Lower leg skin (tissue), 4 donors: ENCODE measurements around the gene DPP6. TPM values are rescaled to one million over a fixed set of nuclear protein-coding genes. Genes with fewer than 3 reads are reported as not detected.
"Not testable (repeated sequence)": the region's sequence is repeated elsewhere in the genome, so short reads cannot be mapped to it uniquely, and the experiment has no call there.

Experiments
- DNase-seq, 2 donors: peaks; one replicate each; pipeline ENCODE4 v3.0.0-alpha.2; 2019; ENCODE audit warnings: low spot score in 2 of 2
- H3K4me3 ChIP-seq: fragments of 200-600 bp; sonication (generic); 2 replicates; pipeline ENCODE4 v1.5.1; 2017; ENCODE audit warnings: mild to moderate bottlenecking, low read depth; ENCODE audit not compliant: poor library complexity, severe bottlenecking
- WGBS, 2 donors: methylation state at CpG; one replicate each; pipeline ENCODE4 v1.1.5; 2018; 5-methylcytosine and 5-hydroxymethylcytosine counted together
- intact Hi-C: fragments of 100-400 bp; cut with DNase I; formaldehyde crosslinking; loops from one replicate; pipeline ENCODE4 v1.15.0; 2023; ENCODE audit warnings: low total_unique reads
- total RNA-seq, 4 donors: library from RNA; depleted of rRNA; stranded (reverse); fragments of >200 nt; gene quantifications; one replicate each; pipeline ENCODE4 v1.1.0, GENCODE V29; 2016

Gene DPP6
- 1 to 10 TPM; 1.0 to 4.5 (median 2.9) TPM for total RNA-seq

DNA sequence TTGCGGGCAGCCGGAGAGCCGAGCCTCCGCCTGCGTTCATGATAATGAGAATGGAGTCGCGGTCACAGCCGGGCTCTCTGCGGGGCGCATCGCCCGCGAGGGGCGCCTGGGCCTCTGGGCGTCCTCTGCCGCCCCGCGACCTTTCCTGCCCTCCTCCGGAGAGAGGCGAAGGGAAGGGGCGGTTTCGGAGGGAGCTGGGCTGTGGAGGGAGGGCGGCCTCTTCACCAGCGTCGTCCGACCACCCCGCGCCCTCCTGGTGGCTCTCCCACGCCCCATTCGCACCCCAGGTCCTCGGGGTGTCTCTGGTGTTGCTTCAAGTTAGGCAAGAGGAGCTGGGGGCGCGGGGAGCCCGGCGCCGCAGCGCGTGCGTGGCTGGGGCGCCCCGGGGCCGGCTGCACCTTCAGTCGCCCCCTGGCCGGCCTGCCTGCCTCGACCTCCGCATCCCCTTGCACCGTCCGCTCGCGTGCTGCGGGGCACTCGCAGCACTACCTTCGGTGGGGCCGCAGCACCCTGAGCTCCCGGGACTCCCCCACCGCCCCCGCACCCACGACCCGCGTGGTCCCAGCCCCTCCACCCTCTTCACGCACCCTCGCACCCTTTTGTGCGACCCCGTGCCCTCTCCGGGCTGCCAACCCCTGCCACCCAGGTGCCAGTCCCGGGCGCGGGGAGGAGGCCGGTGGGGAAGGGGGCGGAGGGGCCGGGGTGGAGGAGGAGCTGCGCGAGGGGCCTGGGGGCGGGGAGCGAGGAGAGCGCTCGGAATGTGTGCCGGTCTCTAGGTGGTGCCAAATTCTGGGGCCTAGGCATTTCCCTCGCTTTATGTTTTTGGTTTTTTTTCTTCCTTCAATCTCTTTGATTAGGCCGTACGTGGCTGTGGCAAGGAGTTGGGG, at the start of gene DPP6:
Gene DPP6 (plus strand): TSS at position 756 of the 887 bp plus-strand sequence.
- WGBS, 2 donors = 0 to 1% methylated on average over 16 to 25 of the region's 81 CpGs
- DNase-seq, intact Hi-C loops: not testable (repeated sequence)

DNA sequence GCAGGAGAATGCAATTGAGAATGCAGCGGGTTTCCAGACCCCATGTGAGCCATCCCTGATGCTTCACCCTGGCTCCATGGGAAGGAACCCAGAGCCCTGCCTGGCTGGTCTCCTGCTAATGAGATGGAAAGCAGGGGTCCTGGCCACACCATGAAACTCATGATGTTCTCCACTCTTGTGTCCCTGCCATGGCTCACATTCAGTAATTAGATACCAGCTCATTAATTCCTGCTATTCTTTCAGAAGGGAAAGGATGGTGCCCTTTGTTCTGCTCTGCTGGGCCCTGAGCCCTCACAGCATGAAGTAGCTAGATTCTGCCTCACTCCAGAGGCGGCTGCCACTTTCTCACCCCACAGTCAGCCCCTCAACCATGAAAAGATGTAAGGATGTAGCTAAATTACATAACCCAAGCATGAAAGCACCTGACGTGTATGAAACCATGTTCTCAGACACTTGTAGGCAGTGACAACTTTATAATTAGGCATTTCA, 42.7 kb upstream of the DPP6 start:
- H3K4me3 ChIP-seq, intact Hi-C loops, DNase-seq: not testable (repeated sequence)
- 79 to 82% methylated on average over 2 of the region's 3 CpGs for WGBS, 2 donors

More for the DNA sequence above, at the start of gene DPP6:
- H3K4me3 ChIP-seq = not testable (repeated sequence)

DNA sequence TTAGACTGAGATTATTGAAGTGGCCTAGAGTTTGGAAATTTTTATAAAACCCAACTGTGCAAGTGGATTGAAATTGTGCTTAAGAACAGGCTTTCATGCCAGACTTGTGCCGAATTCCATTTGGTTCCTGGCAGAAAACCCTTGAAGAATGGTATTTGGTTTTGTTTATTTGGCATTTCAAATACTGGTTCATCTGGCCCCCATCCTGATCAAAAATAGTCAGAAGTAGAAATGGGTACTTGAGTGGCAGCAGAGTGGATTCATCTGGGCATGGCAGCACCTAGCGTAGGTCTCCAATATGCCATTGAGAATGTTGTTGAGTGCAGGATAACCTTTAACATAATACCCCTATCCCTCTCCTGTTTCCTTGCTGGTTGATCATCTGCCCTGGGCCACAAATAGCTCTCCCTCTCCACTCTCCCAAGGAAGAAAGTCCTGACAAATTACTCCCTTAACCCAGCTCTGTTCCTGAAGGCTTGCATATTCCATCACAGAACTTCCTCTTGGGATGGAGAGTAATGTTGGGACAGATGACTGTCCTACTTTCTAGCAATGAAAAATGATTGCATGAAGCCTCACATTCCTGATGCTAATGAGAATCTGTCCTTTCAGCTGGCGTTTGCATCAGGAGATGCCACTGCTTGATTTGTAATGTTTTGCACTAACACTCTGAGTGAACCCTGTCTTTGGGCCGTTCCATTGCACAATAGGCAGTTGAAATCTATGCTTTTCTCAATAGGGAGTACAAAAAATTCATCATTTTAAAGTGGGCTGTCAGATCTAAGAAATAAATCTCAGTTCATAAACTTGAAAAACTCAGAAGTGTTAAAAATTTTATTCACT, 41.3 kb upstream of the DPP6 start:
- H3K4me3 ChIP-seq, intact Hi-C loops, DNase-seq: not testable (repeated sequence)
- WGBS, 2 donors = 66 to 73% methylated on average over 4 of the region's 4 CpGs

DNA sequence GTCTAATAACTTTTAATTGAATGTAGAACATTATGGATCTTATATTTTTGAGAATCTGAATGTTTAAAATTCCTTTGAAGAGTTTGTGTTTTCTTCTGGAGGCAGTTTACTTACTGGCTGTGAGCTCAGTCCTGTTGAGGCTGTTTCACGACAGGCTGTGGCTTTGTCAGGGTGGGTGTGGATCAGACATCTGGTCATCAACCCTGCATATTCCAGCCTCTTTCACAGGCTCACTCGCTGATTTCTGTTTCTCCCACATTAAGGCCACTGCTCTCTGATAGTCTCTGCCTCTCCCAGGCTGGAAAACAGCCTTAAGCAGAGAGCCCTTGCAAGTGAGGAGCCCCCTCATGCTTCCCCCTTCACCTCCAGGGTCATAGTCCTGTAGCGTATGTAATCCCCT, 39.4 kb upstream of the DPP6 start:
- H3K4me3 ChIP-seq, DNase-seq, intact Hi-C loops: not testable (repeated sequence)
- WGBS, 2 donors = 63 to 66% methylated on average over 3 of the region's 3 CpGs

DNA sequence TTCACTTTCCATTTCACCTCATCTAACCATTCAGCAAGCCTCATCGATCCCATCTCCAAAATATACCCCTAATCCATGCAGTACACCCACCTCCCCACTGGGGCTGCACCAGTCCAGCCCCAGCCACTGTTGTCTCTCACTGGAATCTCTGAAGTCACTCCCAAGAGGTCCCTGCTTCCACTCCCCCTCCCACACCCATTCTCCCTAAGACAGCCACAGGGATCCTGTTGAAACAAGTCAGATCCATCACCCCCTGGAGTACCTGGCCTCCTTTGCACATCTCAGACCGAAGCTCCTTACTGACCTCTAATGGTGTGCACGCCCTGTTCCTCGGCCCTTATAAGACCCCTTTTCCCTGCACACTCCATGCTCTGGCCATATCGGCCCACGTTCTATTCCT, 36.6 kb upstream of the DPP6 start:
- intact Hi-C loops, H3K4me3 ChIP-seq, DNase-seq: not testable (repeated sequence)
- WGBS, 2 donors = 83 to 84% methylated on average over 6 of the region's 6 CpGs

DNA sequence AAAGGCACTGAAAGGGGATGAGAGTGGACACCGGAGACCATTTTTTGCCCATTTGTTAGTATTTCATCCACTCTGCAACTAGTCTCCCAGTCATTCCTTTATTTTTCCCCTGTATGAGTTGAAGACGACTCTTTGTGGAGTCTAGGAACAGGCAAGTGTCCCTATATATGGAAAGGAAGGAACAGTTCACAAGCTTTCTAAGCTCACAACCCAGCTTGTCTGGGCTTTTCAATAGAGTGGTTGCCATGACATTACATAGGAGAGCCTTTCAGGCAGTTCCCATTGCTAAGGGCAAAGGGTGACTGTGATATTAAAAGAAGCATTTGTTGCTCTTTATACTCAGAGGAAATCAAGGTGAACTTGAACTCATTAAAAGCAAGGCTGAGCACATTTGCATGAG, 33.8 kb upstream of the DPP6 start:
- H3K4me3 ChIP-seq, DNase-seq, intact Hi-C loops: not testable (repeated sequence)
- WGBS, 2 donors = 78 to 82% methylated on average over 2 of the region's 2 CpGs

DNA sequence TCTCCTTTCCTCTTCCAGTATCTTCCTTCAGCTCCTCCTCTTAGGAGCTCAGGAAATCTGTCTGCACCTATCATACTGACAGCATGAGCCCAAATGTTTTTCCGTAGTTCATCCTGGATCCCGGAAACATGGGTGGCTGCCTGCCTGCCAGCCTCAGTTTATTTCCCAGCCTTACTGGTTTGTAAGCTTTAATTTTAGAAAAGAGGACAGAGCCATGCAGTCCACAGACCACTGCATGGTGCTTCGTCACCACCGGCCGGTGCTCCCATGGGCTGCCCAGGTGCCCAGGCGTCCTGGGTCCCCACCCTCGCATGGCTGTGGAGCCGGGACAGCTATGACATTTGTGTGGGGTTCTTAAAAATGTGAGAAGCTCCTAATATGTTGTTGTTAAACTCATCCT, 24.4 kb upstream of the DPP6 start:
- intact Hi-C loops, DNase-seq, H3K4me3 ChIP-seq: not testable (repeated sequence)
- 77 to 90% methylated on average over 8 of the region's 8 CpGs for WGBS, 2 donors

DNA sequence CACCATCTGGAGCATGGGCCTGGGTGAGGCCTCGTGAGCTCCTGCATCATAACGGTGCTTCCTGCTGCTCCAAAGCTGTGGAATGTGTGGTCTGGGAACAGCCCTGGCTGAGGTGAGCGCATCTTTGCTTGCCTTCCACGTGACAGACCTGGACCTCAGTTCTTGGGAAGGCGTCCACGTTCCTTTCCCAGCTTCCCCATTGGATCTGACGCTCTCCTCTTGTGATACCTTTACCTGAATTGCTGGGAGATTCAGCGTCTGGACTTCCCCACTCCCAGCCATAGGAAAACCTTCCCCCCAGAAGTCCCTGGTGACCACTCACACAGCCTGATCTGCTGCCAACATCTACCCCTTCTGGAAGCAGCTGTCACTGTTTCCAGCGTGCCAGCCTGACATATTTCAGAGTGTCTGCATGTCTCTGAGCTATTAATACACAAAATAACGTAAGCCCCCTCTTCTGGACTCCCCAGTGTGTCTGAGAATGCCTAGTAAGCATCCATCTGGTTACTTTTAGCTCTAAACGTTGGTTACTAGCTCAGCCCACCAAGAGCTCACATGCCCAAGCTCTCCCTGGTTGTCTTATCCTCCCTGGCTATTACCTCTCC, 21.6 kb upstream of the DPP6 start:
- DNase-seq, H3K4me3 ChIP-seq, intact Hi-C loops: not testable (repeated sequence)
- 66 to 68% methylated on average over 9 to 10 of the region's 11 CpGs for WGBS, 2 donors

DNA sequence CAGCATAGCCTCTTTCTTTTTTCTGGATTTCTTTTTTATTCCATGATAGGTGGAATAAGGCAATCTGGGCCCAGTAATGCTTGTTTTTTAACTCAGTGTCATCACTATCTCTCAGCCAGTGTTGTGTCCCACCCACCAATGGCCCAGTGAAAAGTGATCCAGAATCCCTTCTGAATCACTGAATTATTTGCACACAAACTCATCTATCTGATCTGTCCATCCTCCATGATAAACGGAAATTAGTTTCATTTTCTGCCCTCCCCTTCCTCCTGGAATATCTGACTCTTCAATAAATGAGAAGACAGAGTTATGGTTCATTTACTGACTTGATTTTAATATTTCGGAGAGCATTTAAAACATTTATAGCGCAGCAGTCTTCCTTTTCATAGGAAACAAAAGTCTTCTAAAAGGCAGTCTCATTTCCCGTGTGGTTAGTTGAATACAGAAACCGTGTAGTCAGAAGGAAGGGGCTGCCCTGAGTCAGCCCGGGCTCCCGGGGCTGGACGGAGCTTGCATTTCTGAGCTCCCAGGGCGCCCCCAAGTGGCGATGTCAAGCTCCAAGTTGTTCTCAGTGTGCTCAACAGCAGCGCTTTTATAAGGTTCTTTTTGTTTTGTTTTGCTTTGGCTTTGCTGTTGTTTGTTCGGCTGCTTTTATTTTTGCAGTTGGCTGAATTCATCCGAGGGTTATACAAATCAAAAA, 12.6 kb upstream of the DPP6 start:
- intact Hi-C loops, DNase-seq, H3K4me3 ChIP-seq: not testable (repeated sequence)
- 0 to 5% methylated on average over 5 to 9 of the region's 13 CpGs for WGBS, 2 donors

DNA sequence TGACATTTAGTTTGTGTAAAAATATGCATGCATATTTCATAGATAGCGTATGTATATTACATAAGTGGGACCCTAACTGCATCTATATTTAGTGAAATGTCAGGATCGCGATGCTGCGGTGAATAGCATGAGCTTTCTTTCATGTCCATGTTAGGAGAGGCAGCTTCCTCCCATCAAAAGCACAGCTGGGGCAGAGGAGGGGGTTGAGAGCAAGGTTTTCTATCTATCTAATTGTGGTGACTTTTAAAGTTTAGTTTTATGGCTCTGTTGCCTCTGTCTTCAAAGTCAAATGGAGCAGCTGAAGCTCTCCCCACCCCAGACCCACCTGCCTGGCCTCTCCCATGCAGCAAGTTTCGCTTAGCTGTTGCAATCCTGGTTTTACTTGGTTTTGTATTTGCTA, 1.8 kb upstream of the DPP6 start:
- intact Hi-C loops, H3K4me3 ChIP-seq, DNase-seq: not testable (repeated sequence)
- 50 to 75% methylated on average over 5 of the region's 5 CpGs for WGBS, 2 donors

DNA sequence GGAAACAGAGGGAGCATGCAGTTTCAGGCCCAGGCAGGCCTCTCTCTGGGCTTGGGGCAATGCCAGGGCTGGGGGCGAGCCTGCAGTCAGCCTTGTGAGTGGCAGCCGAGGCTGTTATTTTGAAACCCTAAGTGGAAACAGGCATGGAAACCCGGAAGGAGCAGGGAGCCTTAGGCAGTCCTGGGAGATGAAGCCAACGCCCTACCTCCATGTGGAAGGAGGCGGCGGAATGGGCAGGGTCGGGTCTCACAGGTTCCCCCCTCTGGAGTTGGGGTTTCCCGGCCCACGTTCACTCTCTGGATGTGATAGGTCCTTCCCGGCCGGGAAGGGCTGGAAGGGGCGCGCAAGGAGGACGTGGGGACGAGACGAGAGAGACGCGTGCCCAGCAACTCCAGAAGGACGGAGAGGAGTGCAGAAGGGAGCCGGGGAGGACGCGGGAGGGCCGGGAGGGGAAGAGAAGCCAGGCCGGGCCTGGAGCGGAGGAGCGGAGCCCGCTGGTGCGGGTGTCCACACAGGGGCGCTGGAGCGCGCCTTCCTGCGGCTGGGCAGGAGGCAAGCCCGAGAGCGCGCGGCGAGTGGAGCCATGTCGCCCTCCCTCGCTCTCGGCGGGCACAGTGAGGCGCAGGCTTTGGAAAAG, 1.1 kb upstream of the DPP6 start:
- intact Hi-C loops, DNase-seq, H3K4me3 ChIP-seq: not testable (repeated sequence)
- 1 to 7% methylated on average over 16 to 27 of the region's 42 CpGs for WGBS, 2 donors

DNA sequence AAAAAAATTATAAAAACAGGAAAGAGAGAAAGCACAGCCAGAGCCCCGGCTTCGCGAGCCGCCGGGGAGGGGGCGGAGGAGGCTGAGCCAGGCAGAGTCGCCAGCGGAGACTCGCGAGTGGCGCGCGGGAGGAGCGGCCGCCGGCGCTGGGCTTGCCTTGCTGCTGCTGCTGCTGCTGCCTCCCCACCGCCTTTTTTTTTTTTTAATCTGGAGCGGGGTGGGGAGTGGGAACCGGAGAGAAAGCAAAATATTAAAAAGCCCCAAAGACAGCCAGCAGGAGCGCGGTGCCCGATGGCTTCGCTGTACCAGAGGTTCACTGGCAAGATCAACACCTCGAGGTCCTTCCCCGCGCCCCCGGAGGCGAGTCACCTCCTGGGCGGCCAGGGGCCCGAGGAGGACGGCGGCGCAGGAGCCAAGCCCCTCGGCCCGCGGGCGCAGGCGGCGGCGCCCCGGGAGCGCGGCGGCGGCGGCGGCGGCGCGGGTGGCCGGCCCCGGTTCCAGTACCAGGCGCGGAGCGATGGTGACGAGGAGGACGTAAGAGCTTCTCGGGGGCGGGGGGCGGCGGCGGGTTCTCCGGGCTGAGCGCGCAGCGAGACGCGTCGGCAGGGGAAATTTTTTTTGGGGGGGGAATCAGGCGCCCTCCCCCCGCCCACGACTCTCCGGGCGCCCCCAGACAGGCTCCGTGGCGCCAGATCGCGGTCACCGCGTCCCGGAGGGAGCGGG, 493 bp downstream of the DPP6 start:
- intact Hi-C loops, DNase-seq: not testable (repeated sequence)

More for the DNA sequence above, 493 bp downstream of the DPP6 start:
- WGBS, 2 donors = 1 to 2% methylated on average over 24 to 61 of the region's 83 CpGs
- not testable (repeated sequence) for H3K4me3 ChIP-seq
